Measurements from ENCODE around the gene GPLD1.

GRCh38 chr6:24460966-24461365 is 28.4 kb downstream of the GPLD1 start:
- no peak for TF ChIP-seq EZH2 (IDR thresholded peaks at IDR 0.05; ENCODE audit: borderline replicate concordance, low read length)
- no peak for TF ChIP-seq CTCF (conservative IDR thresholded peaks at IDR 0.05 in 1 of 2, IDR thresholded peaks at IDR 0.05 in 1 of 2; ENCODE audit: extremely low read depth in 1 of 2, insufficient read depth in 1 of 2, low read depth in 1 of 2, low read length in 2 of 2)

All from mammary epithelial cell (primary cell).